ENCODE data around the gene CD81. TPM values are rescaled to one million over a fixed set of nuclear protein-coding genes. Genes with fewer than 3 reads are reported as not detected.

Gene CD81
- total RNA-seq, 1 experiment from 2014 or later = 356 TPM

GRCh38 chr11:2381494-2382128 lies 4.5 kb downstream of the CD81 start:
- Histone ChIP-seq H3K9me3 (ENCODE audit: low read length) (no peaks in the 10 kb centered on the region), H4K20me1 (ENCODE audit: insufficient read depth, low read depth, low read length) (peaks cover 68% of the 10 kb centered on the region), H3K9me2 (replicated peaks; ENCODE audit: insufficient read depth, low read length) (no peaks in the 10 kb centered on the region), H3K9ac (ENCODE audit: low read length) (peak overlapping the region; percentile 98), H3K36me3 (ENCODE audit: insufficient read depth, low read length) (peaks cover 9% of the 10 kb centered on the region; the same call in 1 of the 2 replicates), H2AFZ (ENCODE audit: low read length) (no peak overlapping the region), H3K4me2 (ENCODE audit: low read depth, low read length, poor library complexity, severe bottlenecking) (peak overlapping the region; percentile 97), H3K27ac (ENCODE audit: low read length) (peak overlapping the region; percentile 91), H3K79me2 (ENCODE audit: low read length) (peaks cover 62% of the 10 kb centered on the region), H3K4me3 (ENCODE audit: low read length) (peak overlapping the region; percentile 100; the same call in 1 of the 2 replicates), H3K4me1 (ENCODE audit: low read length) (peaks cover 78% of the 10 kb centered on the region), H3K27me3 (ENCODE audit: low read length) (no peaks in the 10 kb centered on the region)
- DNase-seq = peak; percentile 39

- H4K20me1 ChIP-seq (ENCODE audit: insufficient read depth, low read depth, low read length) = peaks cover 64% of the 10 kb centered on the region
These were observed 5.0 kb downstream of the CD81 start for GRCh38 chr11:2382129-2382517.

GRCh38 chr11:2382936-2383851 lies 6.1 kb downstream of the CD81 start:
- H3K4me2 ChIP-seq (ENCODE audit: low read depth, low read length, poor library complexity, severe bottlenecking) = peak overlapping the region; percentile 97
- H4K20me1 ChIP-seq (ENCODE audit: insufficient read depth, low read depth, low read length) = peaks cover 56% of the 10 kb centered on the region
- H3K27ac ChIP-seq (ENCODE audit: low read length) = peak overlapping the region; percentile 91
- H3K9me2 ChIP-seq (replicated peaks; ENCODE audit: insufficient read depth, low read length) = no peaks in the 10 kb centered on the region
- H3K27me3 ChIP-seq (ENCODE audit: low read length) = no peaks in the 10 kb centered on the region
- H3K9ac ChIP-seq (ENCODE audit: low read length) = peak overlapping the region; percentile 98
- H3K36me3 ChIP-seq (ENCODE audit: insufficient read depth, low read length) = peaks cover 7% of the 10 kb centered on the region; the same call in 1 of the 2 replicates
- no peak overlapping the region for H2AFZ ChIP-seq (ENCODE audit: low read length)
- H3K4me3 ChIP-seq (ENCODE audit: low read length) = peak overlapping the region; percentile 50; the same call in 1 of the 2 replicates
- H3K4me1 ChIP-seq (ENCODE audit: low read length) = peaks cover 94% of the 10 kb centered on the region
- DNase-seq = peak; percentile 63
- no peaks in the 10 kb centered on the region for H3K9me3 ChIP-seq (ENCODE audit: low read length)
- H3K79me2 ChIP-seq (ENCODE audit: low read length) = peaks cover 70% of the 10 kb centered on the region

More at GRCh38 chr11:2382129-2382517, 5.0 kb downstream of the CD81 start:
- H2AFZ ChIP-seq (ENCODE audit: low read length) = no peak overlapping the region
- H3K9me3 ChIP-seq (ENCODE audit: low read length) = no peaks in the 10 kb centered on the region
- H3K4me2 ChIP-seq (ENCODE audit: low read depth, low read length, poor library complexity, severe bottlenecking) = peak overlapping the region; percentile 97
- no peaks in the 10 kb centered on the region for H3K27me3 ChIP-seq (ENCODE audit: low read length)
- H3K36me3 ChIP-seq (ENCODE audit: insufficient read depth, low read length) = peaks cover 9% of the 10 kb centered on the region; the same call in 1 of the 2 replicates
- peak overlapping the region; percentile 98 for H3K9ac ChIP-seq (ENCODE audit: low read length)
- H3K27ac ChIP-seq (ENCODE audit: low read length) = peak overlapping the region; percentile 91
- H3K4me1 ChIP-seq (ENCODE audit: low read length) = peaks cover 83% of the 10 kb centered on the region
- H3K4me3 ChIP-seq (ENCODE audit: low read length) = peak overlapping the region; percentile 50; the same call in 1 of the 2 replicates
- peak; percentile 40 for DNase-seq
- peaks cover 67% of the 10 kb centered on the region for H3K79me2 ChIP-seq (ENCODE audit: low read length)
- H3K9me2 ChIP-seq (replicated peaks; ENCODE audit: insufficient read depth, low read length) = no peaks in the 10 kb centered on the region

DNA sequence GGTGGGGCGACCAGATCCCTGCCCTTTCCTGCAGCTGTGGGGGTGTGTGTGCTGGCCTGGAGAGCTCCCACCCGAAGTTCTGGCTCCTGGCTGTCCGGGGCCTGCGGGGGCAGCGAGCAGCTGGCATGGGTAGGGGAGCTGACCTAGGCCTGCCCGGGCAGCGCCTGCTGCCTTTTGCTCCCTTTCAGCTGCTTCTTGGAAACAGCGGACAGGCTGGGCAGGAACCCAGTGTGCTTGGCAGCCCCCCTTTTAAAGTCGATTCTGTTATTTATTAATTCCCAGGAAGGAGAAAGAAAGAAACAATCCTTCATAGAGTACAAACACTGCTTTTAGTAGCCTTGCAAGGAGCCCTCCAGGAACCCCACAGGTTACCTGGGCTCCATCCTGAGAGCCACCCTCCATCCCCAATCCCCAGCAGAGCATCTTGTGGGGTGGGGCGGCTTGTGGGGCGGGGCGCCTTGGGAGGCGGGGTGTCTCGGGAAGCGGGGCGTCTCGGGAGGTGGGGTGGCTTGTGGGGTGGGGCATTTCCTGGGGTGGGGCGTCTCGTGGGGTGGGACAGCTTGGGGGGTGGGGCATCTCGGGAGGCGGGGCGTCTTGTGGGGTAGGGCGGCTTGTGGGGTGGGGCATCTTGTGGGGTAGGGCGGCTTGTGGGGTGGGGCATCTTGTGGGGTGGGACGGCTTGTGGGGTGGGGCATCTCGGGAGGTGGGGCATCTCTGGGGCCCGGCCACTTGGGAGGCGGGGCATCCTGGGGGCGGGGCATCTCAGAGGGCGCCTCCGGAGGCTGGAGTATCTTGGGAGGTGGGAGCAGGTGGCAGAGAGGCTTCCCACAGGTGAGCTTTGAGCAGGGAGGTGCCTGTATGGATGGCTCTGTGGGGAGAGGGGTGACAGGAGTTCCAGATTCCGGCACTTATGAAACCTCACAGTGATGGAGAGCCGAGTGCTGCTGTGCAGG lies 7.0 kb downstream of the CD81 start:
- peak overlapping the region; percentile 97 for H3K4me2 ChIP-seq (ENCODE audit: low read depth, low read length, poor library complexity, severe bottlenecking)
- no peak overlapping the region for H2AFZ ChIP-seq (ENCODE audit: low read length)
- peak overlapping the region; percentile 99 for H3K9ac ChIP-seq (ENCODE audit: low read length)
- H3K9me3 ChIP-seq (ENCODE audit: low read length) = no peaks in the 10 kb centered on the region
- peak overlapping the region; percentile 100 for H3K27ac ChIP-seq (ENCODE audit: low read length)
- peaks cover 70% of the 10 kb centered on the region for H3K79me2 ChIP-seq (ENCODE audit: low read length)
- peaks cover 94% of the 10 kb centered on the region for H3K4me1 ChIP-seq (ENCODE audit: low read length)
- H3K9me2 ChIP-seq (replicated peaks; ENCODE audit: insufficient read depth, low read length) = no peaks in the 10 kb centered on the region
- peaks cover 47% of the 10 kb centered on the region for H4K20me1 ChIP-seq (ENCODE audit: insufficient read depth, low read depth, low read length)
- peak; percentile 93 for DNase-seq
- H3K4me3 ChIP-seq (ENCODE audit: low read length) = peak overlapping the region; percentile 67
- no peaks in the 10 kb centered on the region for H3K27me3 ChIP-seq (ENCODE audit: low read length)
- H3K36me3 ChIP-seq (ENCODE audit: insufficient read depth, low read length) = no peaks in the 10 kb centered on the region

DNA sequence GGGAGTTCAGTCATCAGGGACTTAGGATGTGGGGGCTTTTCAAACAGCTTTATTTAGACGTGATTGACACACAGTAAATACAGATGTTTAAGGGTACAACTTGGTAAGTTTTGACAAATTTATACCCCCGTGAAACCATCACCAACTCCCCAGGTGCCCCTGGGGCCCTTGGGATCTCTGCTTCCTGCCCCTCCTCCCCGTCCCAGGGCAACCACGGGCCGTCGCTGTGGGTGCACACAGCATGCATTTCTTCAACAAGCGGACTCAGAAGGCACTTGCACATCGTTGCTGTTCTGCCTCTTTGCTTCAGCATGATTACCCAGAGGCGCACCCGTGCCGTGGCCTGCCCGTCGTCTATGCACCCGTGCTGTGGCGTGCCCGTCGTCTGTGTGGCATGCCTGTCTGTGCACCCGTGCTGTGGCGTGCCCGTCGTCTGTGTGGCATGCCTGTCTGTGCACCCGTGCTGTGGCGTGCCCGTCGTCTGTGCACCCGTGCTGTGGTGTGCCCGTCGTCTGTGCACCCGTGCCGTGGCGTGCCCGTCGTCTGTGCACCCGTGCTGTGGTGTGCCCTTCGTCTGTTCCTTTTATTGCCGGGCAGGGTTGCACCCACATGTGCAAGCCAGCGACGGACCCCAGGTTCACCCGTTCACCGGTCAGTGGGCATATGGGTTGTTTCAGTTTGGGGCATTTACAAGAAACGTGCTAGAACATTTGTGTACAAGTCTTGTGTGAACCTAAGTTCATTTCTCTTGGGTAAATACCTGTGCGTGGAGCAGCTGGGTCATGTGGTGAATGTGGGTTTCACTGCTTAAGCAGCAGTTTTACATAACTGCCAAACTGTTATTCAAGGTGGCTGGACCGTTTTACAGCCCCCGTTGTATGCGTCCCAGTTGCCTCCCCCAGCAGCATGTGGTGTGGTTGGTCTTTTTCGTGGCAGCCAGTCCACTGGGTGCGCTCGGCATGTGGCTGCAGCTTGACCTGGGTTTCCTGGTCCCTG lies 8.3 kb downstream of the CD81 start:
- Histone ChIP-seq H3K4me1 (ENCODE audit: low read length) (peaks cover 95% of the 10 kb centered on the region), H4K20me1 (ENCODE audit: insufficient read depth, low read depth, low read length) (peaks cover 41% of the 10 kb centered on the region), H3K4me2 (ENCODE audit: low read depth, low read length, poor library complexity, severe bottlenecking) (peak overlapping the region; percentile 85), H3K79me2 (ENCODE audit: low read length) (peaks cover 70% of the 10 kb centered on the region), H3K36me3 (ENCODE audit: insufficient read depth, low read length) (peaks cover 3% of the 10 kb centered on the region; the same call in 1 of the 2 replicates), H3K9me2 (replicated peaks; ENCODE audit: insufficient read depth, low read length) (no peaks in the 10 kb centered on the region), H3K4me3 (ENCODE audit: low read length) (peak overlapping the region; percentile 67), H3K9ac (ENCODE audit: low read length) (peak overlapping the region; percentile 99), H2AFZ (ENCODE audit: low read length) (no peak overlapping the region), H3K27ac (ENCODE audit: low read length) (peak overlapping the region; percentile 100), H3K27me3 (ENCODE audit: low read length) (no peaks in the 10 kb centered on the region), H3K9me3 (ENCODE audit: low read length) (no peaks in the 10 kb centered on the region)
- DNase-seq = peak; percentile 95

GRCh38 chr11:2386591-2386990 lies 9.5 kb downstream of the CD81 start:
- Histone ChIP-seq H3K4me3 (ENCODE audit: low read length) (peak overlapping the region; percentile 67), H3K36me3 (ENCODE audit: insufficient read depth, low read length) (peaks cover 8% of the 10 kb centered on the region; the same call in 1 of the 2 replicates), H4K20me1 (ENCODE audit: insufficient read depth, low read depth, low read length) (peaks cover 39% of the 10 kb centered on the region), H3K79me2 (ENCODE audit: low read length) (peaks cover 69% of the 10 kb centered on the region), H2AFZ (ENCODE audit: low read length) (no peak overlapping the region), H3K9me2 (replicated peaks; ENCODE audit: insufficient read depth, low read length) (no peaks in the 10 kb centered on the region), H3K4me1 (ENCODE audit: low read length) (peaks cover 95% of the 10 kb centered on the region), H3K27ac (ENCODE audit: low read length) (peak overlapping the region; percentile 100), H3K4me2 (ENCODE audit: low read depth, low read length, poor library complexity, severe bottlenecking) (peak overlapping the region; percentile 85), H3K9ac (ENCODE audit: low read length) (peak overlapping the region; percentile 99), H3K27me3 (ENCODE audit: low read length) (no peaks in the 10 kb centered on the region), H3K9me3 (ENCODE audit: low read length) (no peaks in the 10 kb centered on the region)
- peak; percentile 72 for DNase-seq
